ENCODE data around the gene SYT17. TPM values are rescaled to one million over a fixed set of nuclear protein-coding genes. Genes with fewer than 3 reads are reported as not detected.

SYT17 gene
- total RNA-seq, 5 donors from 2014 or later (not counting 1 experiment from before 2014, with no cell fraction given): 0.23 to 1.4 (median 0.38) TPM; not detected in 2

GRCh38 chr16:19137201-19138128, 30.6 kb upstream of the SYT17 start:
- Histone ChIP-seq H3K36me3 (ENCODE audit: control insufficient read depth in 2 of 2, extremely low read depth in 1 of 2, insufficient read depth in 1 of 2, low read length in 1 of 2) (no peaks in the 10 kb centered on the region), H3K9me3 (no peaks in the 10 kb centered on the region), H3K4me1 (ENCODE audit: control insufficient read depth in 1 of 2, extremely low read depth in 1 of 2, insufficient read depth in 2 of 2, low read length in 2 of 2) (no peaks in the 10 kb centered on the region), H3K4me3 (ENCODE audit: control insufficient read depth in 1 of 2, extremely low read depth in 1 of 2, low read length in 1 of 2) (no peak overlapping the region), H3K27ac (ENCODE audit: low read length) (no peak overlapping the region), H3K27me3 (replicated peaks in 1 of 2; ENCODE audit: control insufficient read depth in 2 of 2, extremely low read depth in 1 of 2, insufficient read depth in 2 of 2, low read length in 1 of 2) (peaks cover 0 to 15% of the 10 kb centered on the region in 2 experiments)
- Mint-ChIP-seq H3K4me1 (no peaks in the 10 kb centered on the region), H3K9me3 (no peaks in the 10 kb centered on the region), H3K27ac (no peak overlapping the region), H3K27me3 (peaks cover 10 to 19% of the 10 kb centered on the region in 2 donors), H3K36me3 (no peaks in the 10 kb centered on the region), H3K4me3 (no peak overlapping the region)
- ATAC-seq (replicated peaks in 1 of 4) (no peak), DNase-seq (no peak)
- 60% methylated on average over 1 of the region's 6 CpGs for WGBS (ENCODE audit: insufficient coverage)
- POLR2A ChIA-PET: no interaction called here
- CTCF ChIA-PET: interaction anchor here in 1 of 2 donors (0.9 kb wide), 1 partner anchor 365 kb away, joined by 3 read pairs; no protein-coding TSS in a partner anchor

GRCh38 chr16:19138601-19139000, 29.4 kb upstream of the SYT17 start:
- Mint-ChIP-seq H3K9me3 (no peaks in the 10 kb centered on the region), H3K4me3 (no peak overlapping the region), H3K4me1 (no peaks in the 10 kb centered on the region), H3K27me3 (peaks cover 14 to 19% of the 10 kb centered on the region in 2 donors), H3K36me3 (no peaks in the 10 kb centered on the region), H3K27ac (no peak overlapping the region)
- Histone ChIP-seq H3K4me1 (ENCODE audit: control insufficient read depth in 1 of 2, extremely low read depth in 1 of 2, insufficient read depth in 2 of 2, low read length in 2 of 2) (no peaks in the 10 kb centered on the region), H3K27me3 (replicated peaks in 1 of 2; ENCODE audit: control insufficient read depth in 2 of 2, extremely low read depth in 1 of 2, insufficient read depth in 2 of 2, low read length in 1 of 2) (peaks cover 0 to 18% of the 10 kb centered on the region in 2 experiments), H3K4me3 (ENCODE audit: control insufficient read depth in 1 of 2, extremely low read depth in 1 of 2, low read length in 1 of 2) (no peak overlapping the region), H3K27ac (ENCODE audit: low read length) (no peak overlapping the region), H3K36me3 (ENCODE audit: control insufficient read depth in 2 of 2, extremely low read depth in 1 of 2, insufficient read depth in 1 of 2, low read length in 1 of 2) (no peaks in the 10 kb centered on the region), H3K9me3 (no peaks in the 10 kb centered on the region)
- ChIA-PET CTCF (no interaction called here), POLR2A (no interaction called here)
- WGBS (ENCODE audit: insufficient coverage): 100% methylated on average over 3 of the region's 4 CpGs
- no peak for DNase-seq
- ATAC-seq (replicated peaks in 1 of 4): no peak

GRCh38 chr16:19139436-19140091, 28.5 kb upstream of the SYT17 start:
- no peak for ATAC-seq (replicated peaks in 1 of 4)
- Mint-ChIP-seq H3K4me1 (no peaks in the 10 kb centered on the region), H3K9me3 (no peaks in the 10 kb centered on the region), H3K27me3 (peaks cover 14 to 19% of the 10 kb centered on the region in 2 donors), H3K27ac (no peak overlapping the region), H3K36me3 (no peaks in the 10 kb centered on the region), H3K4me3 (no peak overlapping the region)
- ChIA-PET CTCF (interaction anchor here in 1 of 2 donors (0.8 kb wide), 1 partner anchor 338 kb away, joined by 3 read pairs; the partner anchor contains the start of gene ARL6IP1), POLR2A (no interaction called here)
- H3K27ac ChIP-seq (ENCODE audit: low read length): no peak overlapping the region
- H3K4me3 ChIP-seq (ENCODE audit: control insufficient read depth in 1 of 2, extremely low read depth in 1 of 2, low read length in 1 of 2): no peak overlapping the region
- no peaks in the 10 kb centered on the region for H3K36me3 ChIP-seq (ENCODE audit: control insufficient read depth in 2 of 2, extremely low read depth in 1 of 2, insufficient read depth in 1 of 2, low read length in 1 of 2)
- H3K9me3 ChIP-seq: no peaks in the 10 kb centered on the region
- H3K27me3 ChIP-seq (replicated peaks in 1 of 2; ENCODE audit: control insufficient read depth in 2 of 2, extremely low read depth in 1 of 2, insufficient read depth in 2 of 2, low read length in 1 of 2): peaks cover 0 to 18% of the 10 kb centered on the region in 2 experiments
- WGBS (ENCODE audit: insufficient coverage): no CpG with 5 or more reads among the region's 5 CpGs
- H3K4me1 ChIP-seq (ENCODE audit: control insufficient read depth in 1 of 2, extremely low read depth in 1 of 2, insufficient read depth in 2 of 2, low read length in 2 of 2): no peaks in the 10 kb centered on the region
- no peak for DNase-seq

GRCh38 chr16:19140396-19140795, 27.6 kb upstream of the SYT17 start:
- WGBS (ENCODE audit: insufficient coverage): no CpG with 5 or more reads among the region's 2 CpGs
- no peaks in the 10 kb centered on the region for H3K36me3 Mint-ChIP-seq
- H3K27me3 Mint-ChIP-seq: peaks cover 14 to 19% of the 10 kb centered on the region in 2 donors
- no peaks in the 10 kb centered on the region for H3K36me3 ChIP-seq (ENCODE audit: control insufficient read depth in 2 of 2, extremely low read depth in 1 of 2, insufficient read depth in 1 of 2, low read length in 1 of 2)
- DNase-seq (no peak), ATAC-seq (replicated peaks in 1 of 4) (no peak)
- no peak overlapping the region for H3K27ac ChIP-seq (ENCODE audit: low read length)
- peaks cover 0 to 18% of the 10 kb centered on the region in 2 experiments for H3K27me3 ChIP-seq (replicated peaks in 1 of 2; ENCODE audit: control insufficient read depth in 2 of 2, extremely low read depth in 1 of 2, insufficient read depth in 2 of 2, low read length in 1 of 2)
- ChIA-PET CTCF (no interaction called here), POLR2A (no interaction called here)
- no peak overlapping the region for H3K4me3 ChIP-seq (ENCODE audit: control insufficient read depth in 1 of 2, extremely low read depth in 1 of 2, low read length in 1 of 2)
- no peak overlapping the region for H3K4me3 Mint-ChIP-seq
- H3K9me3 ChIP-seq: no peaks in the 10 kb centered on the region
- no peaks in the 10 kb centered on the region for H3K9me3 Mint-ChIP-seq
- H3K4me1 Mint-ChIP-seq: no peaks in the 10 kb centered on the region
- no peak overlapping the region for H3K27ac Mint-ChIP-seq
- no peaks in the 10 kb centered on the region for H3K4me1 ChIP-seq (ENCODE audit: control insufficient read depth in 1 of 2, extremely low read depth in 1 of 2, insufficient read depth in 2 of 2, low read length in 2 of 2)

GRCh38 chr16:19142939-19143598, 25.0 kb upstream of the SYT17 start:
- Histone ChIP-seq H3K36me3 (ENCODE audit: control insufficient read depth in 2 of 2, extremely low read depth in 1 of 2, insufficient read depth in 1 of 2, low read length in 1 of 2) (no peaks in the 10 kb centered on the region), H3K4me3 (ENCODE audit: control insufficient read depth in 1 of 2, extremely low read depth in 1 of 2, low read length in 1 of 2) (no peak overlapping the region), H3K9me3 (no peaks in the 10 kb centered on the region), H3K27ac (ENCODE audit: low read length) (no peak overlapping the region), H3K4me1 (ENCODE audit: control insufficient read depth in 1 of 2, extremely low read depth in 1 of 2, insufficient read depth in 2 of 2, low read length in 2 of 2) (no peaks in the 10 kb centered on the region), H3K27me3 (replicated peaks in 1 of 2; ENCODE audit: control insufficient read depth in 2 of 2, extremely low read depth in 1 of 2, insufficient read depth in 2 of 2, low read length in 1 of 2) (peaks cover 0 to 12% of the 10 kb centered on the region in 2 experiments)
- no peak for DNase-seq
- no peaks in the 10 kb centered on the region for H3K36me3 Mint-ChIP-seq
- peaks cover 0 to 6% (median 2%) of the 10 kb centered on the region in 3 donors for H3K9me3 Mint-ChIP-seq
- ChIA-PET POLR2A (no interaction called here), CTCF (no interaction called here)
- H3K4me3 Mint-ChIP-seq: no peak overlapping the region
- H3K27me3 Mint-ChIP-seq: peaks cover 10 to 14% of the 10 kb centered on the region in 2 donors
- no peak for ATAC-seq (replicated peaks in 1 of 4)
- H3K4me1 Mint-ChIP-seq: no peaks in the 10 kb centered on the region
- H3K27ac Mint-ChIP-seq: no peak overlapping the region
- WGBS (ENCODE audit: insufficient coverage): 89% methylated on average over 4 of the region's 8 CpGs

- Mint-ChIP-seq H3K9me3 (peaks cover 0 to 11% (median 2%) of the 10 kb centered on the region in 3 donors), H3K27ac (no peak overlapping the region), H3K36me3 (no peaks in the 10 kb centered on the region), H3K27me3 (peaks cover 12 to 15% of the 10 kb centered on the region in 2 donors), H3K4me3 (no peak overlapping the region), H3K4me1 (no peaks in the 10 kb centered on the region)
- 67% methylated on average over 3 of the region's 9 CpGs for WGBS (ENCODE audit: insufficient coverage)
- H3K9me3 ChIP-seq: no peaks in the 10 kb centered on the region
- ChIA-PET CTCF (interaction anchor here in 1 of 2 donors (0.6 kb wide), 1 partner anchor 19 kb away, joined by 5 read pairs; no protein-coding TSS in a partner anchor), POLR2A (no interaction called here)
- no peak overlapping the region for H3K4me3 ChIP-seq (ENCODE audit: control insufficient read depth in 1 of 2, extremely low read depth in 1 of 2, low read length in 1 of 2)
- no peak overlapping the region for H3K27ac ChIP-seq (ENCODE audit: low read length)
- DNase-seq (no peak), ATAC-seq (replicated peaks in 1 of 4) (no peak)
- H3K27me3 ChIP-seq (replicated peaks in 1 of 2; ENCODE audit: control insufficient read depth in 2 of 2, extremely low read depth in 1 of 2, insufficient read depth in 2 of 2, low read length in 1 of 2): peaks cover 0 to 12% of the 10 kb centered on the region in 2 experiments
- H3K36me3 ChIP-seq (ENCODE audit: control insufficient read depth in 2 of 2, extremely low read depth in 1 of 2, insufficient read depth in 1 of 2, low read length in 1 of 2): no peaks in the 10 kb centered on the region
- no peaks in the 10 kb centered on the region for H3K4me1 ChIP-seq (ENCODE audit: control insufficient read depth in 1 of 2, extremely low read depth in 1 of 2, insufficient read depth in 2 of 2, low read length in 2 of 2)
Observed at GRCh38 chr16:19143599-19143956, 24.5 kb upstream of the SYT17 start.
